Ammon's horn (tissue), 1 donor: ENCODE data around the gene NUP62.
A peak's percentile ranks its signal among the peaks of the same experiment; 100 is the strongest.

Source experiments
- DNase-seq: peaks from one replicate; pipeline ENCODE4 v3.0.0-alpha.2; 2016; ENCODE audit warnings: low spot score

Gene NUP62

DNA sequence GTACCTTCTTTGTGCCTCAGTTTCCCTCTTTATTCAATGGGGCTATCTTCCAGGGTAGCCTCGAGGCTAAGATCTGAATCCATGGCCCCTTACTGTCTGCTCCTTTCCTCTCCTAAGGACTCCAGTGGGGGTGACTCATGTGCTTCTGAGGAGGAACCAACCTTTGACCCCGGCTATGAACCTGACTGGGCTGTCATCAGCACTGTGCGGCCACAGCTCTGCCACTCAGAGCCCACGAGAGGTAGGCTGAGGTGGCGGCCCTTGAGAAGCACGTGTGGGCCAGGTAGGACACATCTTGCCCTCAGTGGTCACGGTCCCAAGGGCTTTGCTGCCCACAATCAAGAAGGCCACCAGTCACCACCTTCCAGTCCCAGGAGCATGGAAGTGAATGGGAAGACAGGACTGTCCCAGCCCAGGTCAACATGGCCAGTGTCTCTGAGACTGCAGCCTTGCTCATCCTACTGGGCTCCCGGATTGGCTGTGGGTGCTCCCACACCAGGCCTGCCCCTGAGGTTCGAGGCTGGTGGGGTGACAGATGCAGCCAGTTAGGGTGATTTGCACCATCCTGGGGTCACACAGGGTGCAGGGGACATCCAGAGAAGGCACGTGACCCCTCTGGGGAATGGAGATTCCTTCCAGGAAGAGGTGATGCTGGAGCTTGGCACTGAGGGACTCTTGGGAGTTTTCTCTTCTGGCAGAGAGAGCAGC lies 49.0 kb downstream of the NUP62 start:
- DNase-seq, result no peak

DNA sequence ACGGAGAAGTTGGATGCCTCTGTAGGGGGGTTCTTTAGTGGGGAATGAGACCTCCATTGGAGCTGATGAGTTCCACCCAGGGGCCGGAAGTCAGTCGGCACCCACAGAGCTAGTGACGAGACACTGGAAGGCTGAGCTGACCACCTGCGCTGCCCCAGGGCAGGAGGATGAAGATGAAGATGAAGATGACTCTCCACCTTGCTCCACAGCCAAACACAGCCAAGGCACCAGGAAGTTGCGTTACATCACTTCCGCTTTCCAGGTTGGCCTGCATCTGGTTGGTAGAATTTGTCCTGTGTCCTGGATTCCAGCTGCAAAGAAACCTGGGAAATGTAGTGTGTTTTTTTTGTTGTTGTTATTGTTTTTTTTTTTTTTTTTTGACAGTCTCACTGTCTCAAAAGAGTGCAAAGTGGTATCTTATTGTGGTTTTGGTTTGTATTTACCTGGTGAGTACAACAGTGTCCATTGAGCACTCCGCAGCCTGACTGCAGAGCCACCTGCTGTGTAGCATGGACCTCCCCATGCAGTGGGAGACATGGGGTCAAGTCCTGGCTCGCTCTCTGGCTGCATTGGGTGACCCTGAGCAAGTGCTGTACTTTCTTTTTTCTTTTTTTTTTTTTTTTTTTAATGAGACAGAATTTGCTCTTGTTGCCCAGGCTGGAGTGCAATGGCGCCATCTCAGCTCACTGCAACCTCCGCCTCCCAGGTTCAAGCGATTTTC lies 49.9 kb downstream of the NUP62 start:
- no peak for DNase-seq

DNA sequence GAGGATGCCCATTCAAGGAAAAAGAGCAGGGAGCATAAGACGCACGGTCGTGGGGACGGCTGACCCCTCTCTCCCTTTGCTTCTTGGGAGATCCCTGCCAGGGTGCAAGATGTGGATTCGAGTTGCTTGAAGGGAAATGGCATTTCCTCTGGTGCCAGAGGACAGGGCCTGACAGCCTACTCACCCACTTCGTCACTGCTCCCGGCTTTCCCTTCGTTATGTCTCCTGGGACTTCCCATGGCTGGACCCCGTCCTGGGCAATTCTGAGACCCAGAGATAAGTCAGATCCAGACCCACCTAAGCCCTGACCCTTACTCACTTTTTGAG lies 50.6 kb downstream of the NUP62 start:
- no peak for DNase-seq

DNA sequence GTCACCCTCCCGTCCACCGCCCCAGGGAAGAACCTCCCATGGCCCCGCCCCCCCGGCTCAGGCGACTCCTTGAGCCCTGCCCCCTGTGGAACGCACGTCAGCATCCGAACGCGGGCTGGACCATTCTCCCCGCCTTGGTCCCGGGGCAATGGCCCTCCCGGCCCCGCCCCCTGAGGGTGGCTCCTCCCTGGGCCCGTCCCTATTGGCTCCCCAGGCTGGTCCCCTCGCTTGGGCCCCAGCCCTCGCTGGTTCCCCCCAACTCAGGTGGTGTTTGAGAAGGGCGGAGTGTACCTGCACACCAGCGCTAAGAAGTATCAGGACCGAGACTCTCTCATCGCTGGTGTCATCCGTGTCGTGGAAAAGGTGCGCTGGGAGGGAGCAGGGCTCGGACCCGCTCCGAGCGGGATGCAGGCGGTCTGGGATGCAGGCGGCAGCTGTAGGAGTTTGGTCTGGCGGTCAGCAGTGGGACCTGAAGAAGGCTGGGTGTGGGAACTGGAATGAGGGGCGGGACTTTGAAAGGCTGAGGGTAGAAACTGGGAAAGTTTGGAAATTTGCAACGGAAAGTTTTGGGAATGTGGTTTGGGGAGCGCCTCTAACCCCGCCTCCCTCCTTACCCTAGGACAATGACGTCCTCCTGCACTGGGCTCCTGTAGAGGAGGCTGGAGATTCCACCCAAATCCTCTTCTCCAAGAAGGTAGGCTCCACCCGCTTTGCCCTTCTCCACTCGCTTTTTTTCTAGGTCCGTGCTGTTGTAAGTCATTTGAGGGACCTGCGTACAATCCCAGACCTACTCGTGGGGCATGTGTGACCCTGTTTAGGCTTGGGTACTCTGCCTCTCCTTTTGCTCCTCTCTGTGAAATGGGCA lies 51.2 kb downstream of the NUP62 start:
- DNase-seq, result peak; percentile 98

DNA sequence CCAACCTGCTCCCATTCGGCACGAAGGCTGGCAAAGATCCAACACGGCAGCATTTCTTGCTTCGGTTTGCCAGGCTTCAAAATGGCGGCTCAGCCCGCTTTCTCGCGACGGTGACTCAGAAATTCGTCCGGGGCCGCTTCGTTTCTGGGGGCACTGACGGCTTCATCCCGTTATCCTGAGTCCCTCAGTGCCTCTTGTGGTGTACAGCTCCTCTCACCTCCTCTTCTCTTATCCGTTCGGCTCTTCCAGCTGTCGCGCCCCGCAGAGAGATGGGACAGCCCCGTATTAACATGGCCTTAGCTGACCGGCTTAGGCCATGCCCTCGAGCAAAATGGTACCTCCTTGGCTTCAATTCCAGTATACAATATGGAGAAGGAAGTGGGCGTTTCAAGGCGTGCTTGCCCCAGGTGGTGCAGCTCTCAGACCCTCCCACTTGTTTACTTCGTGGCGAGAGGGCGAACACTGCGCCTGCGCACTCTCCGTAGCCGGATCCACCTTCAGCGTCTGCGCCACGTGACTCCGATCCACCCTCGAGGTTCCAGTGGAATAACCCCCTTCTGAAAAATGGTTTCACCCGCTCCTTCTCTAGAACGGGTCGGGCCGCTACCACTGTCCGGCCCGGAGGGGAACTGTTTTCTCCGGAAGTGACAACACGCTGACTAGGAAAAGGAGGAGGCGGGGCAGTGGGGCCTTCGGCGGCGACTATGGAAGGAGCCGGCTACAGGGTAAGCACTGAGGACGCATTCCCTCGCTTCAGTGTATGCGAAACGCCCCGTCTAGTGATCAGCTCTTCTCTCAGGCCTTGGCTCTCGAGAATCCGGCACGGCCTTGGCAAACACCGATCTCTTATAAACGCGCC lies 52.1 kb downstream of the NUP62 start, which contains the start of the genes AKT1S1 and TBC1D17:
AKT1S1 (minus strand) TSS at position 336 of the 859 bp plus-strand sequence. CDS start 4,060 bp downstream, outside the sequence.
TBC1D17 (plus strand) TSS at position 683 of the 859 bp plus-strand sequence; CDS start at position 705, 22 bp downstream.
- DNase-seq, result peak; percentile 100

DNA sequence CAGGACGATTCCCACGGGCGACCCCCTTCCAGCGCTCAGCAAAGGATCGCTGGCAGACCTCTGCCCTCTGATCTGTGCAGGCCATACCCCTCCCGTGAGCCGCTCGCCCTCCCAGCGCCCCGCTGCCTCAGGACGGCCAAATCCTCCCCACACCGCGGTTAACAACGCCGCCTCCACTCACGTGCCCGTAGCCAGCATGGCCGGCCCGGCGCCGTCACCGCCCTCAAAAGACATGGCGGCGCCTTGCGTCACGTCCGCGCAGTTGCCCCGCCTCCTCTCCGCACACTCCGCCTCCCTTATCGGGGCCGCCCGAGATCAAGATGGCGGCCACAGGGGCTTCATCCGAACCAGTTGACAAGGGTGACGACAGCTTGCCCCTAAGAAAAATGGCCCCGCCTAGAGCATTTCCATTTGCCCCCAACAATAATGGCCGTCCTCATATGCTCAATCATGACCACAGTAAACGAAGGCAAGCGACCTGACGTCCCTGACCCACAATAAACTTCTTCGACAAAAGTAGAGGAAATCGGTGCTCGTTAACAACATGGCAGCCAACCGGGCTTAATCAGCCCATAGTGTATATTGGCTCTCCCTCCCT lies 52.8 kb downstream of the NUP62 start:
- peak; percentile 99 for DNase-seq

DNA sequence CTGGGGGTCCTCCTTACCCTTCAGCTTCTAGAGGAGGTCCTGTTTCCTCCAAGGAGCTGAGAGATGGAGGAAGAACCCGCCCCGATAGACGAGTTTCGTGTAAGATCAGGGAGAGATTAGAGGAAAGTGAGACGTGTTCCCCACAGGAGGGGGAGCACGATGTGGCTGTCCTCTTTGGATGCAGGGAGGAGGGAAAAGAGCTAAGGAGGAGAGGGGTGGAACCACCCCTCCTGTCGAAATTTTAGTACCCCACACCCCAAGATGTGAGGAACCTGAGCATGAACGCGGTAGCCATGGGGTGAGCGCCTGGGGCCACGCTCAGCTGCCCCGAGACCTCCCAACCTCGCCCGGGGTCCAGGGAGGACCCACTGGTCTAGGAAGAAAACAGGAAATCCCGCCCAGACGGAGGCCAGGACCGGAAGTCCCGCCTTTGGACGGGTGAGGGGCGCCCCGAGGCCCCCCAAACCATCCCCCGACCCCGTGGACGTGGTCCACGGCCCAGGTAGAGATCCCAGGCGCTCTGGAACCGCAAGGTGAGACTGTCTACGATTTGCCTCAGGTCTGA lies 53.4 kb downstream of the NUP62 start:
- peak; percentile 74 for DNase-seq

DNA sequence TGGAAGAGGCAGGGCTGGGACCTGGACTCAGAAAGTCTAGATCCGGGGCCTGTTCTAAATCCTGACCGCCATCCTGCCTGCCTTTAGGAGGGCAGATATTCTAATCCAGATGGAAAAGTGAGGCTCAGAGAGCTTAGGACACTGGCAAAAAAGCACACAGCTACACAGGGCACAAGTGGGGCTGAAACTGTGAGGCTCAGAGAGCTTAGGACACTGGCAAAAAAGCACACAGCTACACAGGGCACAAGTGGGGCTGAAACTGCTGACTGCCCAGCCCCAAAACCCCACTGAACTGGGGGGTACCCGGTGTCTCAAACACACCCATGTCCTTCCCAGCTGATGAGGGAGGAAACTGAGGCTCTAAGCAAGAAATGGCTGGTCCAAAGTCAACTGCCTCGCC lies 54.1 kb downstream of the NUP62 start:
- no peak for DNase-seq

DNA sequence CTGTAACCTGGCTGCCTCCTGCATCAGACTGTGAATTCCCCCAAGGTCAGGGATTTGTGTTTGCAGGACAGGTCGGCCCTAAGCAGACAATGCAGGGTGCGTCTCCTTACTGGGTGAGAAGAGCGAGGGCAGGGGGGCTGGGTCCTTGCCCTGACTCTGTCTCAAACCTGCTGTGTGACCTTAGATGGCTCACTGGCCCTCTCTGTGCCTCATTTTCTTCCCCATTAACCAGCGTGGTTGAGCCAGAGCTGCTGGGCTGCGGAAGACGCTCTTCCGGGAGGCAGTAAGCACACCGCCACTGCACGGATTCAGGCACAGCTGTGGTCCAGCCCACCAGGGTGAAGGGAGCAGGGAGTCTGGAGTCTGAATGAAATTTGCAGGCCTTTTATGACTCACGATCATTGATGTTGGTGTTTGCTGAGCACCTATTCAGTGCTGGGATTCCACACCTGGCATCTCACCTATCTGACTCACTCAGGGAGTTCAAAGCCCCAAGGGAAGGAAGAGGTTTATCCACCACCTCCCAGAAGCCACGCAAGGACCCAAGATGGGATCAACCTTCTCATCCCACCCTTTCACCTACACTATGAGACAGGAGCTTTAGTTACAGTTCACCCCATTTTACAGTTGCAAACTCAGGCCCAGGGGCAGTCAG lies 54.7 kb downstream of the NUP62 start:
- DNase-seq, result no peak

DNA sequence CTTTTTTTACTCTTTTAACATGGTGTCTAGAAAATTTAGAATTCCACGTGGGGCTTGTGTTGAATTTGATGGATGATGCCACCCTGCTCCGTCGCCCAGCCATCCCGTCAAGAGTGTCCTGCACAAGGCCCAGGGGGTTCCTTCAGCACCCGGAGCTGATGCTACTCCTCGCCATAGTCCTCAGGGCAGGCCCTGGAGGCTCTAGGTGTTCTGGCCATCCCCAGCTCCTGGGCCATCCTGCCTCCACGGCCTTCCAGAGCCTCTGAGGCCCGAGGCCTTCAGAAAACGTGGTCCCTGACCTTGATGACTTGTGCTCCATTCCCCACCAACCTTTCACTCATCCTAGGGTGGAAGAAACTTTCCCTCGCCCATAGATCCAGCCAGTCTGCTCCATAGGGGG lies 55.5 kb downstream of the NUP62 start:
- no peak for DNase-seq

DNA sequence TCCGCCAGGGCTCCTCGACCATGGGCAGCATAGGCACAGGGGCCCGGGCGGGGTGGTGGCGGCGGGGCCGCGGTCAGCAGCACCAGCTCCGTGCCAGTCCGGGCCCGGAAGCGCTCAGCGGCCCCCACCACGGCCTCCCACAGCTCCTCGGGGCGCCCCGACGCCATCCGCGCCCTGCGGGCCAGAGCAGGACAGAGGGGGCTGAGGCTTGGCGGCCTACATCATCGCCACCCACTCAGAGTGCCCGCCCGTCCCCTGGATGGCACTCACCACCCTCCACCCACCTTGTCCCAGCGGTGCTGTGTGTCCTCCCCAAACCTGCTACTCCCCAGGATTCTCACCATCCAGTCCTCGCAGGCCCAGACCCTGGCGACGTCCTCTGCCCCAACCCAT lies 56.2 kb downstream of the NUP62 start:
- DNase-seq, result no peak

DNA sequence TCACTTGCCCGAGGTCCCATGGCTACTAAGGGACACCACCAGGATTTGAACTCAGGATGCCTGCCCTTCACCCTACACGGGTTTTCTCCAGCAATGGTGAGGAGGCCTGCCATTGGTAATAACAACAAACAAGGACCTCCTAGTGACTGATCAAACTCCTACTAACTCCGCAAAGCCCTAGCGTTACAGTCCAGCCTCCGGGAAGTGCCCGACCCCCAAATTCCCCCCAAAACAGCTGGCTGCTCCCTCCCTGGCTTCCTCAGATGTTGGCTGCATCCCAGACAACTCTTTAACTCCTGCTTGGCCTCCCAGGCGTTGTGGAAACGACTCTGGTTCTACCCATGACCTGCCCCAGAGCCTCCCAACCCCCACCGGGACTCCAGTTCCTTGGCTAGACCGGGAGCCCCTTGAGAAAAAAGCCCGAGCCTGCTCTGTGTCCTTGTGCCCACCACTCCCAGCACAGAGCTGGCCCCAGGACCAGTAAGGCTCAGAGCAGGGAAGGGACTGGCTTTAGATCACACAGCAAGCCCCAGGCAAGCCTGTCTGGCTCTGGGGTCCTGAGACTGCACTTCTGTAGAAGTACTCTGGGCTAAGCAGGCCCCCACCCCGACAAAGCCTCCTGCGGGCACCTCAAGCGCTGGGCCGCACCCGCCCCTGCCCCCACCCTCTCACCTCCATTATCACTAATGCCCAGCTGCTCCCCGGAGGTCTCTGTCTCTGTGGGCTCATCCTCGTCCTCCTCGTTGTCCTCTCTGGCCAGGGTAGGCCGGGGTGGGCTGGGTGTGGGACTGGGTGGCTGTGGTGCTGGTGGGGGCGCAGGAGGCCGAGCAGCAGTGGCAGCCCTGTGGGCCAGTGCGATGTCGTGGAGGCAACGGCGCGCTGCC lies 56.8 kb downstream of the NUP62 start:
- no peak for DNase-seq

DNA sequence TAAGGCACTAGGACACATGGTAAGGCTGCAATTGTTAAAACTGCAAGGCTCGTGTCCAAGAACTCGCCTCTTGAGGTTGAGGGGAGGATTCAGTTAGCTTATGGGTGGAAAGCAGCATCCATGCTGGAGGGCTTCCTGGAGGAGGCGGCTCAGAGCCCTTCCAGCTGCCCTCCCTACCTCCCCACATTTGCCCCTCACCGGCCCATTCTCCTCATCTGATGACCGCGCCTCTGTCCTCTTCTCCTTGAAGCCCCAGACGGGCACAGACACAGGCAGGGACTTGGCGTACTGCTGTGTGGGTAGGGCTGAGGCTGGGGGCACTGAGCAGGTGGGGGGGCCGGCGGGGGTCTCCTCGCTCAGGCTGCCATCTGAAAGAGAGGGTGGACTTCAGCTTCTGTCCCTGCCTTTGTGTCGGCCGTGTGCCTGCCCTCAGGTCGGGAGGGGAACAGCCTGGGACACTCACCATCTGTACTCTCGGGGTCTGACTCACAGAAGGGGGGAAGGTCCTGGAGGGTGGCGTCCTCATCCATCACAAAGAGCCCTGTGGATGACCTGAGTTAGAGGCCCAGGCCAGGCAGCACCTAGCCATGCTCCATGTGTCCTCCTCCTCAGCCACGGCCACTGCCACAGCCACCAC lies 57.8 kb downstream of the NUP62 start:
- DNase-seq, result no peak

DNA sequence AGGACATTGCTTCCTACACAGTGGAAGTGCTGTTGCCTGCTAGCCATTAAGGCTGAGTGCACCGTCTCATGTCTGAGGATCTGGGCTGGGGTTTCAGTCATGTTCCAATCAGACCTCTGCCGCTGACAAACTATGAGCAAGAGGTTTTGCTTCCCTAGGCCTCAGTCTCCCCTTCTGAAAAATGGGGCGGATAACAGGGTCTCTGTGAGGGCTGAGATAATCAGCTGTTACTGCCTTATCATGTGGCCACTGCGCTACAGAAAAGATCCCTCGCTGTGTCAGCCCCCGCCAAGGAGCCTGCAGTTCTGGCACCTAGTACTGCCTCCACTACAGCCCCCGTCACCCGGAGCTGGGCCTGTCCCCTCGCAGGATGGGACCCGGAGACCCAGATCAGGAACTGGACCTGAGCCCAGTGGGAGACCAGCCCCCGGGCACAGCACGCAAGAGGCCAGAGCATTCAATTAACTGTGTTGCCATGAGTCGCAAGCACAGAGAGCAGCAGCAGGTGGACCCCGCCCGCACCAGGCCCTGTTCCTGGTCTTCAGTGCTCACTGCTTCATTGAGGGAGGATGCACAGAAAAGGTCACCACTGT lies 58.9 kb downstream of the NUP62 start:
- DNase-seq, result no peak

DNA sequence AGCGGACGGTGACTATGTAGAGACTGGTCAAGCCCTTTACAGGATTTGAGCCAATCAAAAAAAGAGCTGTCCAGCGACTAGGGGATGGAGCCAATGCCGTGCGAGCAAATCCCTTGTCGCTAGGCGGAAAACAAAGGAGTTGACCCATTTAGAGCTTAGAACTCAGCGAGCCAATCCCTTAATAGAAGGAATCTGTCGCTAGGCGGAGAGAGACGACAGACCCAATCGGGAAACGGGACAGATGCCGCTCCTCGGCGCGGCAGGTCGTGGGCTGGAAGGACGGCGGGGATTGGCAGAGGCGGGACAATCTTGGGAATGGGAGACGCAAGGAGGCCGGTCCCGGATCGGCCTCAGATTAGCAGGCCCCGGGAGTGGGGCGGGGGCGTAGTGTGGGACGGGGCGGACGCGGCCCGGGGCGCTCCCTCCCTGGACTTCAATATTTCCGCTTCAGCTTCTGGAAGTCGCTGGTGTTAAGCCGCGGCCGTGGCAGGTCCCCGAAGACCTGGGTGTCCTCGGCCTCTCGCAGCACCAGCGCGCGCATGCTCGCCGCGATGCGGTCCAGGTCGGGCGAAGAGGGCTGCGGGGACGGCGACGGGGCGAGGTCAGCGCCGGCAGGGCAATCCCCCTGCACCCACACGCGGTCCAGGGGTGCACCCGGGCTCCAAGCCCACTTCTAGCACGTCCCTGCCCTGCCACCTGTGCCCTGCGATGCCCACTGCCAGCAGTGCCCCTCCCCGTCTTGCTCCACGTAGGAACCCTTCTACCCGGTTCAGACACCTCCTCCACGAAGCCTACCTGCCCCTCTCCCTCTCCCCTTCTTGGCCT lies 59.6 kb downstream of the NUP62 start:
- peak; percentile 100 for DNase-seq

DNA sequence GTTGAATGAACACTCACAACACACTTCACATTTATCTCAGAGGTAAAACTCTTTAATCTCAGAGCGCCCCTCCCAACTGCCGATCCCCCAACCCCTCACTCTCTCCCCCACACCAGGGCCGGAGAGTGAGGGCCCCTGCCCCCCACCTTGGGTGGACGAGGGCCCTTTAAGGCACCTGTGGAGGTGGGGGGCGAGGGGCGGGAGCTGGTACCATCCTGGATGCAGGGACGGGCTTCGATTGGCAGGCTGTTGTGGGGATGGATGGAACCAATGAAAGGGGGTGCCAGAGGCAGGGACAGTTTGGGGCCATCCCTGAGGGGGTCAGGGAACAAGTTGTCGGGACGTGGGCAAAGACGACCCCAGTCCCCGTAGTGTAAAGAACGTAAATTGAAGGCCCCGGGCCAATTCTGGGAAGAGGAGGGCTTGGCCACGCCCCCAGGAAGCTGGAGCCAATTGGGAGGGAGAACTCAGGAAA lies 60.3 kb downstream of the NUP62 start:
- DNase-seq, result no peak
